IMR-90 (cell line): ENCODE measurements around the gene CELSR1. TPM values are rescaled to one million over a fixed set of nuclear protein-coding genes. Genes with fewer than 3 reads are reported as not detected.

ENCODE experiments used
- ATAC-seq: fragments of 200-7000 bp; cut with Tn5 transposase; 2 replicates; pipeline ENCODE4 v1.9.1; 2020; ENCODE audit warnings: low read depth, mild to moderate bottlenecking, moderate library complexity
- BruUV-seq: library from RNA; stranded (reverse); fragments of 400-500 nt; replicated peaks from 2 replicates; lab custom pipeline; 2021; lab: Mats Ljungman, UMichigan
- CTCF ChIA-PET: fragments of 300-600 bp; formaldehyde crosslinking; extraction: SDS; loops from one replicate; lab custom pipeline; 2021; ENCODE audit warnings: antibody characterized with exemption; lab: Yijun Ruan, JAX
- POLR2A ChIA-PET: fragments of 300-600 bp; sonication (Branson Sonifier 250); formaldehyde crosslinking; loops from one replicate; lab custom pipeline; 2022; ENCODE audit warnings: antibody characterized with exemption; ENCODE audit not compliant: unreplicated experiment; lab: Charles Lee
- DNase-seq: peaks from one replicate; pipeline ENCODE4 v3.0.0; 2013
- H2AFZ ChIP-seq: replicated peaks from 2 replicates; pipeline ENCODE3; 2013; ENCODE audit warnings: low read length, mild to moderate bottlenecking; ENCODE audit not compliant: poor library complexity
- H2AK5ac ChIP-seq: 2 replicates; pipeline ENCODE4 v1.6.1; 2013; ENCODE audit warnings: low read depth, low read length, inconsistent platforms
- H2AK9ac ChIP-seq: replicated peaks from 2 replicates; pipeline ENCODE3; 2013; ENCODE audit warnings: mild to moderate bottlenecking, low read depth, low read length, moderate library complexity; ENCODE audit not compliant: poor library complexity
- H2BK120ac ChIP-seq: 2 replicates; pipeline ENCODE4 v1.6.1; 2013; ENCODE audit warnings: low read depth, low read length, inconsistent platforms
- H2BK15ac ChIP-seq: 3 replicates; pipeline ENCODE4 v1.6.1; 2013; ENCODE audit warnings: low read depth, low read length, inconsistent platforms
- H2BK20ac ChIP-seq: 2 replicates; pipeline ENCODE4 v1.6.1; 2013; ENCODE audit warnings: low read depth, mild to moderate bottlenecking, inconsistent platforms, low read length, moderate library complexity
- H2BK5ac ChIP-seq: 2 replicates; pipeline ENCODE4 v1.6.1; 2013; ENCODE audit warnings: mild to moderate bottlenecking, low read depth, low read length, inconsistent platforms; ENCODE audit not compliant: poor library complexity, severe bottlenecking
- H3K14ac ChIP-seq: replicated peaks from 2 replicates; pipeline ENCODE4 v1.6.1; 2013; ENCODE audit warnings: low read depth, low read length, inconsistent platforms
- H3K18ac ChIP-seq: 2 replicates; pipeline ENCODE4 v1.6.1; 2013; ENCODE audit warnings: low read depth, low read length, control low read depth
- H3K23ac ChIP-seq: 2 replicates; pipeline ENCODE4 v1.6.1; 2013; ENCODE audit warnings: low read depth, low read length, inconsistent platforms
- H3K27ac ChIP-seq: 2 replicates; pipeline ENCODE4 v1.5.1; 2013; ENCODE audit warnings: mild to moderate bottlenecking, control low read depth, low read length; ENCODE audit not compliant: insufficient read depth
- H3K27me3 ChIP-seq: 2 replicates; pipeline ENCODE4 v1.6.1; 2013; ENCODE audit warnings: low read length; ENCODE audit not compliant: control insufficient read depth, insufficient read depth
- H3K36me3 ChIP-seq: 2 replicates; pipeline ENCODE4 v1.6.1; 2013; ENCODE audit warnings: low read length, mixed read lengths; ENCODE audit not compliant: control insufficient read depth, insufficient read depth
- H3K4ac ChIP-seq: 2 replicates; pipeline ENCODE4 v1.6.1; 2013; ENCODE audit warnings: low read depth, low read length, inconsistent platforms
- H3K4me1 ChIP-seq: 2 replicates; pipeline ENCODE4 v1.6.1; 2013; ENCODE audit warnings: low read length, mixed read lengths; ENCODE audit not compliant: control insufficient read depth, insufficient read depth
- H3K4me2 ChIP-seq: 2 replicates; pipeline ENCODE4 v1.6.1; 2013; ENCODE audit warnings: low read depth, mild to moderate bottlenecking, control low read depth, low read length, moderate library complexity
- H3K4me3 ChIP-seq: 2 replicates; pipeline ENCODE4 v1.5.1; 2013; ENCODE audit warnings: low read depth, mild to moderate bottlenecking, control low read depth, low read length, moderate library complexity; ENCODE audit not compliant: insufficient read depth
- H3K56ac ChIP-seq: 2 replicates; pipeline ENCODE4 v1.6.1; 2013; ENCODE audit warnings: low read length, inconsistent platforms; ENCODE audit not compliant: insufficient read depth; ENCODE audit errors: extremely low read depth
- H3K79me1 ChIP-seq, 2 experiments: 2 replicates each; pipeline ENCODE4 v1.6.1; 2013; ENCODE audit warnings: low read length in 2 of 2, inconsistent platforms in 1 of 2, low read depth in 1 of 2
- H3K9ac ChIP-seq: 2 replicates; pipeline ENCODE4 v1.6.1; 2013; ENCODE audit warnings: low read depth, low read length, control low read depth
- H3K9me1 ChIP-seq: 2 replicates; pipeline ENCODE4 v1.6.1; 2013; ENCODE audit warnings: low read length, inconsistent platforms; ENCODE audit not compliant: insufficient read depth
- H3K9me3 ChIP-seq: 2 replicates; pipeline ENCODE4 v1.6.1; 2013; ENCODE audit warnings: low read length; ENCODE audit not compliant: control insufficient read depth, insufficient read depth
- H4K20me1 ChIP-seq: 2 replicates; pipeline ENCODE4 v1.6.1; 2013; ENCODE audit warnings: low read length, inconsistent platforms; ENCODE audit not compliant: insufficient read depth
- H4K5ac ChIP-seq: 2 replicates; pipeline ENCODE4 v1.6.1; 2013; ENCODE audit warnings: mild to moderate bottlenecking, low read depth, low read length, control low read depth
- H4K8ac ChIP-seq, 2 experiments: 2 replicates each; pipeline ENCODE4 v1.6.1; 2013; ENCODE audit warnings: low read depth in 2 of 2, low read length in 2 of 2, control low read depth in 1 of 2, inconsistent platforms in 1 of 2
- H4K91ac ChIP-seq: 2 replicates; pipeline ENCODE4 v1.6.1; 2013; ENCODE audit warnings: low read depth, low read length, inconsistent platforms; ENCODE audit not compliant: insufficient read depth
- CEBPB ChIP-seq: IDR thresholded peaks from 2 replicates; pipeline ENCODE4 v1.6.1; 2012; ENCODE audit warnings: low read depth, low read length, improper control_type of control experiment
- CHD1 ChIP-seq: IDR thresholded peaks from 2 replicates; pipeline ENCODE4 v1.6.1; 2012; ENCODE audit warnings: low read depth, low read length, improper control_type of control experiment
- MAZ ChIP-seq: IDR thresholded peaks from 2 replicates; pipeline ENCODE4 v1.6.1; 2012; ENCODE audit warnings: low read depth, mild to moderate bottlenecking, low read length, improper control_type of control experiment, moderate library complexity, borderline replicate concordance
- MXI1 ChIP-seq: IDR thresholded peaks from 2 replicates; pipeline ENCODE4 v1.6.1; 2012; ENCODE audit warnings: low read depth, mild to moderate bottlenecking, low read length, moderate library complexity, borderline replicate concordance
- USF2 ChIP-seq: fragments of 150-350 bp; IDR thresholded peaks from 2 replicates; pipeline ENCODE4 v1.6.1; 2017; ENCODE audit warnings: mild to moderate bottlenecking, antibody characterized with exemption, low read length, low read depth
- WGBS, 2 experiments: methylation state at CpG; one replicate each; pipeline versions ENCODE4 v1.1.5 to v1.1.7; 2013; ENCODE audit warnings: missing lambda C conversion rate in 2 of 2; ENCODE audit not compliant: insufficient read length in 1 of 2; ENCODE audit errors: extremely low coverage in 2 of 2; 5-methylcytosine and 5-hydroxymethylcytosine counted together
- dilution Hi-C: fragments of 300-500 bp; cut with HindIII; formaldehyde crosslinking; loops from one replicate; pipeline ENCODE4 v1.14.3; 2018; ENCODE audit warnings: low sequenced_read_pairs; ENCODE audit not compliant: unreplicated experiment
- in situ Hi-C: fragments of 300-500 bp; cut with MboI; formaldehyde crosslinking; loops from 3 replicates; pipeline ENCODE4 v1.14.3; 2019; ENCODE audit warnings: low sequenced_read_pairs, inconsistent platforms, mixed read lengths
- intact Hi-C: fragments of 100-400 bp; cut with micrococcal nuclease; formaldehyde crosslinking; loops from 2 replicates; pipeline ENCODE4 v1.10.0; 2022
- polyA plus RNA-seq, 3 experiments: library from polyadenylated mRNA; depleted of rRNA; stranded (reverse); fragments of >200 nt; gene quantifications; 2 replicates each; pipeline ENCODE4 v1.2.3, GENCODE V29; 2012; ENCODE audit warnings: low replicate concordance in 1 of 3
- total RNA-seq: library from RNA; depleted of rRNA; stranded (reverse); fragments of >200 nt; gene quantifications from 2 replicates; pipeline ENCODE4 v1.2.3, GENCODE V29; 2012

The CELSR1 gene
- total and polyA plus RNA-seq, 2 of the 4 experiments (the other 2 are of a cell fraction) = 0.36 to 0.82 TPM

- Histone ChIP-seq H4K91ac (no peak overlapping the region), H3K27ac (no peak overlapping the region), H3K4ac (no peak overlapping the region), H3K4me2 (no peak overlapping the region), H2AFZ (no peak overlapping the region), H2BK120ac (no peak overlapping the region), H3K9ac (no peak overlapping the region), H3K18ac (no peak overlapping the region), H3K27me3 (peaks cover 15% of the 10 kb centered on the region; the same call in 1 of the 2 replicates), H3K9me1 (no peaks in the 10 kb centered on the region; the same call in 1 of the 2 replicates), H2AK5ac (no peak overlapping the region), H4K5ac (no peak overlapping the region), H2BK15ac (no peak overlapping the region), H2BK20ac (no peak overlapping the region), H4K8ac (no peak overlapping the region), H3K9me3 (no peaks in the 10 kb centered on the region), H3K56ac (no peak overlapping the region), H3K4me1 (no peaks in the 10 kb centered on the region), H3K79me1 (no peaks in the 10 kb centered on the region), H3K4me3 (no peak overlapping the region), H3K14ac (no peak overlapping the region), H2BK5ac (no peak overlapping the region), H3K36me3 (no peaks in the 10 kb centered on the region), H3K23ac (no peak overlapping the region), H2AK9ac (no peak overlapping the region), H4K20me1 (no peaks in the 10 kb centered on the region)
- 82% methylated on average over 12 of the region's 19 CpGs; no CpG with 5 or more reads in 1 of the 2 experiments for WGBS, 2 experiments
- ChIA-PET CTCF (interaction anchor here (2.1 kb wide), 1 partner anchor 176 kb away, joined by 26 read pairs; no protein-coding TSS in a partner anchor), POLR2A (no interaction called here)
- ATAC-seq = no peak
- in situ Hi-C loops (loop anchor here (5.0 kb wide), 1 partner anchor 176 kb away; no protein-coding TSS in a partner anchor), dilution Hi-C loops (no loop called here), intact Hi-C loops (no loop called here)
- BruUV-seq = no TSS peak
- no peak for DNase-seq
- TF ChIP-seq CHD1 (no peak), CEBPB (no peak), USF2 (no peak), MXI1 (no peak), MAZ (no peak)
Observed at GRCh38 chr22:46366327-46366731, 171.1 kb downstream of the CELSR1 start.
